HG03060 (cell line): ENCODE results near the gene COQ8A.

Source experiments
- ATAC-seq: cut with Tn5 transposase; IDR thresholded peaks from one replicate; pipeline ENCODE4 v1.9.1; 2021; ENCODE audit warnings: low read depth, moderate number of reproducible peaks; ENCODE audit not compliant: unreplicated experiment

Gene COQ8A

GRCh38 chr1:226982451-226983177 is 42.5 kb downstream of the COQ8A start:
- ATAC-seq: no peak

GRCh38 chr1:226983247-226983991 is 43.3 kb downstream of the COQ8A start:
- no peak for ATAC-seq

GRCh38 chr1:226983992-226984364 is 43.9 kb downstream of the COQ8A start:
- ATAC-seq: no peak

- no peak for ATAC-seq
Observed at GRCh38 chr1:226984521-226985238, 44.6 kb downstream of the COQ8A start.

GRCh38 chr1:226985239-226985838 is 45.2 kb downstream of the COQ8A start:
- no peak for ATAC-seq

GRCh38 chr1:226985839-226986463 is 45.9 kb downstream of the COQ8A start:
- no peak for ATAC-seq

GRCh38 chr1:226986496-226987178 is 46.5 kb downstream of the COQ8A start:
- no peak for ATAC-seq

GRCh38 chr1:226987179-226987536 is 47.1 kb downstream of the COQ8A start:
- ATAC-seq: no peak

- no peak for ATAC-seq
Observed at GRCh38 chr1:226987623-226988333, 47.7 kb downstream of the COQ8A start.

- no peak for ATAC-seq
Observed at GRCh38 chr1:226988334-226988666, 48.2 kb downstream of the COQ8A start.

- no peak for ATAC-seq
Observed at GRCh38 chr1:226989085-226989920, 49.2 kb downstream of the COQ8A start.

- ATAC-seq: peak; percentile 49
Observed at GRCh38 chr1:226990133-226990716, 50.1 kb downstream of the COQ8A start.

GRCh38 chr1:226991920-226992319 is 51.8 kb downstream of the COQ8A start:
- no peak for ATAC-seq

GRCh38 chr1:226993814-226994585 is 53.9 kb downstream of the COQ8A start:
- no peak for ATAC-seq

GRCh38 chr1:226994586-226995364 is 54.7 kb downstream of the COQ8A start:
- ATAC-seq: no peak

- peak; percentile 92 for ATAC-seq
Observed at GRCh38 chr1:226995365-226996332, 55.6 kb downstream of the COQ8A start.
